HG02610 (cell line): ENCODE measurements around the gene PEAK3.

ENCODE experiments used
- ATAC-seq: cut with Tn5 transposase; IDR thresholded peaks from one replicate; pipeline ENCODE4 v1.9.1; 2021; ENCODE audit warnings: mild to moderate bottlenecking, moderate library complexity; ENCODE audit not compliant: unreplicated experiment

PEAK3 gene

GRCh38 chr19:2273356-2274184, 8.4 kb downstream of the PEAK3 start:
- no peak for ATAC-seq

DNA sequence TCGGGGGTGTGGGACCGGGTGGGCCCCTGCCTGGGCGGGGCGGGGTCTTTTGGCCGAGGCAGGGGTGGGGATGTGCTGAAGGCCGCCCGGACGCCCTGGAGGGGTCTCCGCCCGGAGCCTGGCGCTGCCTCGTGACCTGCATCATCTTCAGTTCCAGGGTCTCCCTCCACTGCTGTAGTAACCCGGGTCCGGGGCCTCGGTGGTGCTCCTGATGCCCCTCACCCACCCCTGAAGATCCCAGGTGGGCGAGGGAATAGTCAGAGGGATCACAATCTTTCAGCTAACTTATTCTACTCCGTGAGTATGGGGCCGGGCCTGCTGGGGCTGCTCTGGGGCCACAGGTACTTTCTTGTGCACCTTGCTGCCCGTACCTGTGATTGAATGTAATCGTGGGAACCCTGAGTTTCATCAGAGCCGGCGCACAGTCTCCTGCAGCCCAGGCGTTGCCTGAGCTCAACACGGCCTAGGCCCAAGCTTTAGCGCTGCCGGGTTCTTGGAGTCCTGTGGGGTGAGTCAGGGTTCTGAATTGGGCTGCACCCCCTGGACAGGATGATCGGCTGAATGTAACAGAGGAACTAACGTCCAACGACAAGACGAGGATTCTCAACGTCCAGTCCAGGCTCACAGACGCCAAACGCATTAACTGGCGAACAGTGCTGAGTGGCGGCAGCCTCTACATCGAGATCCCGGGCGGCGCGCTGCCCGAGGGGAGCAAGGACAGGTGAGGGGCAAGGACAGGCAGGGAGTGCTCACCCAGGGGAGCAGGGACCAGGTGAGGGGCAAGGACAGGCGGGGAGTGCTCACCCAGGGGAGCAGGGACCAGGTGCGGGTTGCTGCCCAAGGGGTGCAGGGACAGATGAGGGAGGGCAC, 10.5 kb downstream of the PEAK3 start:
- no peak for ATAC-seq

GRCh38 chr19:2270423-2271233, 11.3 kb downstream of the PEAK3 start:
- ATAC-seq = no peak

DNA sequence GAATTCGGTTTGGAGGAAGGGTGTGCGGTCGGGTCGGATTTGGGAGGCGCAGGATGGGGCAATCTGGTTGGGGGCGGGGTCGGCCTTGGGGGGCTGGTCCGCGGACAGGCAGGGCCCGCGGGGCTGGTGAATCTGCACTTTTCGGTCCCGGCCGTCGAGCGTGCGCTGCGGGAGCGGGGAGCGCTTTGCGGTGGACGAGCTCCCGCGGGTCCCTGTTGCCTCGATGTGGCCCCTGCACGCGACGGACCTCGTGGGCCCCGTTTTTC, 11.9 kb downstream of the PEAK3 start:
- ATAC-seq = no peak

- ATAC-seq = peak; percentile 60
Measured at GRCh38 chr19:2269244-2270156, 12.5 kb downstream of the PEAK3 start.

- no peak for ATAC-seq
Measured at GRCh38 chr19:2268861-2269243, 13.1 kb downstream of the PEAK3 start.

DNA sequence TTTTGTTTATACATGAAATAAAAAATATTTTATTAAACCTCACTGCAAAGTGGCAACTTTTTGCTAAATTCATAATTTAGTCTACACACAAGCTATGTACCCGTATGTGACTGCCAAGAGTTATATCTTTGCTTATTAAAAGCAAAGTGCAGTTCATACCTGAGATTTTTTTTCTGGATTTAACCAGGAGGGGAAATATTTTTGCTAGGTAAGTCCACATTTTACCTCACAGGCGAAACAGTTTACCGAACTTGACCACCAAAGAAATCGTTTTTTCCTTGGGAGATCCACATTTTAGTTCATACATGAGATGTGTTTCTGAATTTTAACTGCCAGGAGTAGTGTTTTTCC, 13.5 kb downstream of the PEAK3 start:
- ATAC-seq = no peak

- no peak for ATAC-seq
Measured at GRCh38 chr19:2266183-2266993, 15.6 kb downstream of the PEAK3 start.

- ATAC-seq = no peak
Measured at GRCh38 chr19:2261438-2262172, 20.4 kb downstream of the PEAK3 start.

DNA sequence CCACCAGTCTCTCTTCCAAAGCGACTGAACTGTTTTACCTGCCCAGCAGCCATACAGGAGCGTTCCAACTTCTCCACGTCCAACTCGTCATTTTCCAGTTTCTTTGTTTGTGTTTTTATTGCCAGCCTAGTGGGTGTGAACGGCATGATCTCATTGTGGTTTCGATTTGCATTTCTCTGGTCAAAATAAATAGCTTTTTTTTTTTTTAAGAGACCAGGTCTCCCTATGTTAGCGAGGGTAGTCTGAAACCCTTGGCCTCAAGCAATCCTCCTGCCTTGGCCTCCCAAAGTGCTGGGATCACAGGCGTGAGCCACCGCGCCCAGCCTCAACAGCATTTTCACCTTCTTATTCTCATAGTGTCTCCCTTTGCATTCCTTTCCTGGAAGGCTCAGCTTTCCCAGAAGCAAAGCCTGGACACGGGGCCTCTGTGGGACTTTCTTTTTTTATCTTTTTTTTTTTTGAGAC, 21.6 kb downstream of the PEAK3 start:
- ATAC-seq = no peak

- ATAC-seq = no peak
Measured at GRCh38 chr19:2259336-2259735, 22.6 kb downstream of the PEAK3 start.

- no peak for ATAC-seq
Measured at GRCh38 chr19:2255982-2256685, 25.8 kb downstream of the PEAK3 start, which contains the start of gene JSRP1. TSS of gene JSRP1 (minus strand) at chr19:2256417. CDS start at chr19:2255314, 1,103 bp downstream.

GRCh38 chr19:2255112-2255845, 26.7 kb downstream of the PEAK3 start:
- ATAC-seq = no peak

- no peak for ATAC-seq
Measured at GRCh38 chr19:2254064-2254872, 27.7 kb downstream of the PEAK3 start.

DNA sequence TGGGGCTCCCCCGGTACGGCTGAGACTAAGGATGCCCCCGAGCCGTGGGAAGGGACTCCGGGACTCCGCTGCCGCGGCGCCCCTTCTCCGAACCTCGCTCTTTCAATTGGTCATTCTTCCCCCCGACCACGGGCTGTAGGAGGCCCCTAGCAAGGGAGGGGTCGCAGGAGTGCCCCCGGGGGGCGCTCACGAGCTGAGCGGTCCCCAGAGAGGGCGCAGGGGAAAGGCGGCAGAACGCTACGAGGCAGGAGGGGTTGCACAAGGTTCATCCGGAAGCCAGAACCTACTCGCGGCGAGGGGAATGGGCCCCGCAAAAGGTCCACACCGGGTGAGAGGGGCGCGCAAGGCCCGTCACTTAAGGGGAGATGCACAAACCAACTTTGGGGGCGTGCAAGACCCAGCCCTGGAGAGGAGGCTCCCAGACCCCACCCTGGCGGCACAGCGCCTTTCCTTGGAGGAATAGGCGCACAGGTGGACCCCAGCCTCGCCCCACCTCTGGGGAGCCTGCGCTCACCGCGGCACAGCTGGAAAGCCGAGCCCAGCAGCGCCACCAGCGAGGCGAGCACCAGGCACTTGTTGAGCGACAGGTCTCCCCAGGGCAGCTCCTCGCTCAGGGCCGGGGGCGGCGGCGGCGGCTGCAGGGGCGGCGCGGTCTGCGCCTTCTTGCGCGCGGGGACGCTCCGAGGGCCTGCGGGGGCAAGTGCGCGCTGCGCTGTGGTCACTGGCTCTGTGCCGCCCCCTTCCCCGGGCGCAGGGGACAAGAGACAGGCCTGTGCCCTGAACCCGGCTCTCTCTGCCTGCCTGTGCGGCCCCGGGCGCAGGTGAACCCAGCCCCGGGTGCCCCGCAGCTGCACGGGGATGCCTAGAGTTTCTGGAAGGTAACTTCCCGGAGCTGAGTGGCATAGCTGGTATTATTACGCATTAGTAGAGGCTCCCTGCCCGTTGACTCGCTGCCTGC, 28.6 kb downstream of the PEAK3 start:
- ATAC-seq = no peak

DNA sequence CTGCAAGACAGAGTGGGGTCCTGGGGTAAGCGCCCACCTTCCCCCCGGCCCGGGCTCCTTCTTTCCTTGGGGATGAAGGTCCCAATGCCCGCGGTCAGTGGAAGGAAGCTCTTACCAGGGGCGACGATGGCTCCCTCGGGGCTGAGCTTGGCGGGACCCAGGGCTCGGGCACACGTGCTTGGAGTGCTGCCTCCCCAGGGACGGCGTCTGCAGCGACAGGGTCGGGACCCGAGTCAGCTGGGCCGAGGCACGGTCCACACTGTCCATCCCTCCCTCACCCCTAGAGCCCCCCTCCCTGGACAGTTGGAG, 29.2 kb downstream of the PEAK3 start:
- no peak for ATAC-seq
